OCI-LY7 (cell line): ENCODE measurements around the gene AMPH. TPM values are rescaled to one million over a fixed set of nuclear protein-coding genes. Genes with fewer than 3 reads are reported as not detected.

ENCODE experiments used
- BruUV-seq: library from RNA; stranded (reverse); fragments of 400-500 nt; replicated peaks from 2 replicates; lab custom pipeline; 2021; lab: Mats Ljungman, UMichigan
- CTCF ChIA-PET: fragments of 300-600 bp; sonication (Branson Sonifier 250); formaldehyde crosslinking; loops from one replicate; lab custom pipeline; 2022; ENCODE audit warnings: antibody characterized with exemption; ENCODE audit not compliant: unreplicated experiment; lab: Charles Lee
- POLR2A ChIA-PET: fragments of 300-600 bp; sonication (Branson Sonifier 250); formaldehyde crosslinking; loops from one replicate; lab custom pipeline; 2022; ENCODE audit warnings: antibody characterized with exemption; lab: Charles Lee
- DNase-seq: peaks from one replicate; pipeline ENCODE4 v3.0.0-alpha.2; 2015; ENCODE audit warnings: low spot score
- H2AFZ ChIP-seq: fragments of 200-600 bp; sonication (generic), shearing (Covaris generic); 2 replicates; pipeline ENCODE4 v1.6.1; 2014; ENCODE audit warnings: mild to moderate bottlenecking, antibody characterized with exemption, low read length, moderate library complexity
- H3K27ac ChIP-seq: fragments of 200-600 bp; sonication (generic); 2 replicates; pipeline ENCODE4 v1.5.1; 2014; ENCODE audit warnings: mixed run types, low read depth, mild to moderate bottlenecking, moderate library complexity, low read length, inconsistent platforms; ENCODE audit not compliant: poor library complexity, severe bottlenecking
- H3K36me3 ChIP-seq: fragments of 200-600 bp; sonication (generic); 2 replicates; pipeline ENCODE4 v1.6.1; 2014; ENCODE audit warnings: mild to moderate bottlenecking, antibody characterized with exemption, low read length, moderate library complexity, mixed read lengths; ENCODE audit not compliant: insufficient read depth
- H3K4me1 ChIP-seq: fragments of 200-600 bp; sonication (generic); 2 replicates; pipeline ENCODE4 v1.5.1; 2014; ENCODE audit warnings: mild to moderate bottlenecking, low read length; ENCODE audit not compliant: insufficient read depth, poor library complexity, severe bottlenecking
- H3K4me2 ChIP-seq: fragments of 200-600 bp; sonication (generic); 2 replicates; pipeline ENCODE4 v1.6.1; 2014; ENCODE audit warnings: mild to moderate bottlenecking, low read length
- H3K4me3 ChIP-seq: fragments of 200-600 bp; sonication (generic); 2 replicates; pipeline ENCODE4 v1.5.1; 2014; ENCODE audit warnings: mild to moderate bottlenecking, low read depth, low read length; ENCODE audit not compliant: poor library complexity, severe bottlenecking
- H3K79me2 ChIP-seq: fragments of 200-600 bp; sonication (generic); 2 replicates; pipeline ENCODE4 v1.6.1; 2016; ENCODE audit warnings: low read depth, mild to moderate bottlenecking, low read length, moderate library complexity, mixed read lengths; ENCODE audit not compliant: insufficient read depth
- H3K9me2 ChIP-seq: fragments of 200-600 bp; sonication (generic); 2 replicates; pipeline ENCODE4 v1.6.1; 2016; ENCODE audit warnings: mild to moderate bottlenecking, low read length, mixed read lengths; ENCODE audit not compliant: insufficient read depth
- H3K9me3 ChIP-seq: fragments of 200-600 bp; sonication (generic); 2 replicates; pipeline ENCODE4 v1.6.1; 2014; ENCODE audit warnings: mild to moderate bottlenecking, mixed run types, low read length, mixed read lengths
- H4K20me1 ChIP-seq: fragments of 200-600 bp; sonication (generic); 2 replicates; pipeline ENCODE4 v1.6.1; 2014; ENCODE audit warnings: mild to moderate bottlenecking, antibody characterized with exemption, low read length, moderate library complexity, mixed read lengths; ENCODE audit not compliant: insufficient read depth
- CTCF ChIP-seq: fragments of 200-600 bp; sonication (generic); conservative IDR thresholded peaks from 2 replicates; pipeline ENCODE4 v1.5.1; 2014; ENCODE audit warnings: mild to moderate bottlenecking, antibody characterized with exemption, low read length, moderate library complexity, mixed read lengths
- EZH2phosphoT487 ChIP-seq: fragments of 200-600 bp; sonication (generic); IDR thresholded peaks from 2 replicates; pipeline ENCODE4 v1.6.1; 2018; ENCODE audit warnings: low read depth, borderline replicate concordance, mild to moderate bottlenecking, mixed run types, antibody characterized with exemption, low read length, moderate library complexity, mixed read lengths
- intact Hi-C: fragments of 100-400 bp; cut with micrococcal nuclease; formaldehyde crosslinking; loops from one replicate; pipeline ENCODE4 v1.10.0; 2022; ENCODE audit not compliant: unreplicated experiment
- total RNA-seq, 2 experiments: library from RNA; depleted of rRNA in 1 of 2; stranded (reverse); fragments of >200 nt in 1 of 2; shearing (Covaris generic) in 1 of 2; gene quantifications; 2 replicates each; pipeline ENCODE4 v1.2.3, GENCODE V29; 2014 to 2022

Gene AMPH
- total RNA-seq, 2 experiments from 2014 or later, result not detected

- no peak overlapping the region for H3K4me3 ChIP-seq
- H3K36me3 ChIP-seq, result peaks cover 4% of the 10 kb centered on the region; the same call in 1 of the 2 replicates
- peaks cover 15% of the 10 kb centered on the region for H3K4me1 ChIP-seq
- H3K9me2 ChIP-seq, result no peaks in the 10 kb centered on the region
- no peak for DNase-seq
- TF ChIP-seq CTCF (no peak), EZH2phosphoT487 (no peak)
- peaks cover 5% of the 10 kb centered on the region; the same call in 1 of the 2 replicates for H3K79me2 ChIP-seq
- CTCF ChIA-PET, result no interaction called here
- no peak overlapping the region for H2AFZ ChIP-seq
- no peak overlapping the region for H3K27ac ChIP-seq
- BruUV-seq, result no TSS peak
- POLR2A ChIA-PET, result no interaction called here
- intact Hi-C loops, result loop anchor here (5.0 kb wide), 1 partner anchor 265 kb away; no protein-coding TSS in a partner anchor
- H4K20me1 ChIP-seq, result peaks cover 5% of the 10 kb centered on the region; the same call in 1 of the 2 replicates
- no peak overlapping the region for H3K4me2 ChIP-seq
- H3K9me3 ChIP-seq, result no peaks in the 10 kb centered on the region
Observed at GRCh38 chr7:38372290-38372689, 258.9 kb downstream of the AMPH start.

GRCh38 chr7:38369816-38370493 is 261.2 kb downstream of the AMPH start:
- peak; percentile 80 for DNase-seq
- Histone ChIP-seq H3K4me2 (peak overlapping the region; percentile 6; the same call in 1 of the 2 replicates), H3K4me1 (peaks cover 19% of the 10 kb centered on the region), H2AFZ (no peak overlapping the region), H3K9me2 (no peaks in the 10 kb centered on the region), H3K4me3 (no peak overlapping the region), H3K27ac (no peak overlapping the region), H3K9me3 (no peaks in the 10 kb centered on the region), H3K79me2 (peaks cover 5% of the 10 kb centered on the region; the same call in 1 of the 2 replicates), H4K20me1 (peaks cover 5% of the 10 kb centered on the region; the same call in 1 of the 2 replicates), H3K36me3 (no peaks in the 10 kb centered on the region)
- no TSS peak for BruUV-seq
- ChIA-PET CTCF (interaction anchor here (0.6 to 2.1 kb wide), 5 partner anchors 11 to 154 kb away, joined by 3 to 6 read pairs (median 4); no protein-coding TSS in a partner anchor), POLR2A (interaction anchor here (0.6 to 1.1 kb wide), 5 partner anchors 23 to 1612 kb away, joined by 3 to 5 read pairs (median 3); no protein-coding TSS in a partner anchor)
- TF ChIP-seq CTCF (peak; percentile 96), EZH2phosphoT487 (no peak)
- intact Hi-C loops, result loop anchor here (5.0 kb wide), 1 partner anchor 263 kb away; no protein-coding TSS in a partner anchor

- H3K36me3 ChIP-seq, result no peaks in the 10 kb centered on the region
- peak; percentile 74 for DNase-seq
- TF ChIP-seq EZH2phosphoT487 (no peak), CTCF (peak; percentile 77)
- intact Hi-C loops, result no loop called here
- ChIA-PET POLR2A (interaction anchor here (0.7 to 1.4 kb wide), 2 partner anchors 17 to 37 kb away, joined by 3 read pairs; no protein-coding TSS in a partner anchor), CTCF (interaction anchor here (0.6 to 1.6 kb wide), 6 partner anchors 9 to 492 kb away, joined by 3 to 5 read pairs (median 3); no protein-coding TSS in a partner anchor)
- no peaks in the 10 kb centered on the region for H4K20me1 ChIP-seq
- H3K4me3 ChIP-seq, result no peak overlapping the region
- H3K27ac ChIP-seq, result no peak overlapping the region
- H3K4me2 ChIP-seq, result no peak overlapping the region
- BruUV-seq, result no TSS peak
- no peaks in the 10 kb centered on the region for H3K9me2 ChIP-seq
- no peaks in the 10 kb centered on the region for H3K9me3 ChIP-seq
- no peak overlapping the region for H2AFZ ChIP-seq
- peaks cover 21% of the 10 kb centered on the region for H3K4me1 ChIP-seq
- H3K79me2 ChIP-seq, result peaks cover 5% of the 10 kb centered on the region; the same call in 1 of the 2 replicates
Observed at GRCh38 chr7:38368191-38368605, 263.0 kb downstream of the AMPH start.
